ENCODE measurements around the gene INPP5B. TPM values are rescaled to one million over a fixed set of nuclear protein-coding genes. Genes with fewer than 3 reads are reported as not detected.
"Not testable (repeated sequence)": the region's sequence is repeated elsewhere in the genome, so short reads cannot be mapped to it uniquely, and the experiment has no call there.

Gene INPP5B
- total RNA-seq, 1 donor from 2014 or later = 9.4 TPM

- H3K36me3 ChIP-seq (ENCODE audit: control insufficient read depth in 3 of 3, insufficient read depth in 3 of 3, low read length in 3 of 3) = peaks cover 13 to 32% (median 20%) of the 10 kb centered on the region in 3 donors
Measured at GRCh38 chr1:37936760-37937159, 10.1 kb downstream of the INPP5B start.

DNA sequence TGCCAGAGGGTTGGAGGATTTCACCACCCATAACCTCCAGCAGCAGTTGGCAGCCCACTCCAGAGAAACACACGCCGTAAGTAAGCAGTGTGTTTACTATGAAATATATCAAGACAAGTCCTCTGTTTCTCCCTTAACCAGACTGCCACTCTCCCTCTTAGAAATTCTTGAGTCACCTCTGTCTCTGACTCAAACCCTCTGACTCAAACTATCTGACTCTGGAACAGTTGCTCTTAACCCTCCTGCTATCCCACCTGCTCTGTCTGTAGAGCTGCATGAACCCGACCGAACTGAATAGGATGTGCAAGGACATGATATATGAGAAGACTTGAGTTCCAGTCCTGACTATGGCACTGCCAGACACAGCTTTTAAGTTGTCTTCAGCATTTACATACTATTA is 14.1 kb downstream of the INPP5B start:
- no peaks in the 10 kb centered on the region for H3K9me3 ChIP-seq (ENCODE audit: control insufficient read depth in 3 of 3, low read length in 3 of 3)
- no peak overlapping the region for H3K4me3 ChIP-seq (ENCODE audit: low read length in 3 of 3)
- peaks cover 0 to 13% (median 5%) of the 10 kb centered on the region in 3 donors for H3K36me3 ChIP-seq (ENCODE audit: control insufficient read depth in 3 of 3, insufficient read depth in 3 of 3, low read length in 3 of 3)
- peaks cover 12 to 21% (median 16%) of the 10 kb centered on the region in 3 donors for H3K4me1 ChIP-seq (ENCODE audit: control insufficient read depth in 3 of 3, insufficient read depth in 3 of 3, low read length in 3 of 3)
- no peak overlapping the region for H3K9ac ChIP-seq (ENCODE audit: low read depth in 1 of 3, low read length in 3 of 3)
- no peaks in the 10 kb centered on the region for H3K27me3 ChIP-seq (ENCODE audit: control insufficient read depth in 3 of 3, insufficient read depth in 3 of 3, low read length in 3 of 3)
- H3K27ac ChIP-seq (ENCODE audit: low read depth, low read length) = no peak overlapping the region

More at GRCh38 chr1:37936760-37937159, 10.1 kb downstream of the INPP5B start:
- not testable (repeated sequence) for H3K9ac ChIP-seq (ENCODE audit: low read depth in 1 of 3, low read length in 3 of 3); H3K27me3 ChIP-seq (ENCODE audit: control insufficient read depth in 3 of 3, insufficient read depth in 3 of 3, low read length in 3 of 3); H3K4me1 ChIP-seq (ENCODE audit: control insufficient read depth in 3 of 3, insufficient read depth in 3 of 3, low read length in 3 of 3); H3K4me3 ChIP-seq (ENCODE audit: low read length in 3 of 3); H3K27ac ChIP-seq (ENCODE audit: low read depth, low read length); H3K9me3 ChIP-seq (ENCODE audit: control insufficient read depth in 3 of 3, low read length in 3 of 3)

GRCh38 chr1:37931361-37932158 is 15.3 kb downstream of the INPP5B start:
- H3K27me3 ChIP-seq (ENCODE audit: control insufficient read depth in 3 of 3, insufficient read depth in 3 of 3, low read length in 3 of 3) = no peaks in the 10 kb centered on the region
- peak overlapping the region; percentile 92 for H3K4me3 ChIP-seq (ENCODE audit: low read length in 3 of 3)
- H3K4me1 ChIP-seq (ENCODE audit: control insufficient read depth in 3 of 3, insufficient read depth in 3 of 3, low read length in 3 of 3) = peaks cover 16 to 27% (median 18%) of the 10 kb centered on the region in 3 donors
- H3K9me3 ChIP-seq (ENCODE audit: control insufficient read depth in 3 of 3, low read length in 3 of 3) = no peaks in the 10 kb centered on the region
- H3K27ac ChIP-seq (ENCODE audit: low read depth, low read length) = peak overlapping the region; percentile 85
- H3K9ac ChIP-seq (ENCODE audit: low read depth in 1 of 3, low read length in 3 of 3) = peak overlapping the region; percentile 77 to 83 (median 83)
- H3K36me3 ChIP-seq (ENCODE audit: control insufficient read depth in 3 of 3, insufficient read depth in 3 of 3, low read length in 3 of 3) = peaks cover 0 to 11% (median 5%) of the 10 kb centered on the region in 3 donors

- Histone ChIP-seq H3K4me3 (ENCODE audit: low read length in 3 of 3) (peak overlapping the region; percentile 92), H3K27ac (ENCODE audit: low read depth, low read length) (peak overlapping the region; percentile 85), H3K27me3 (ENCODE audit: control insufficient read depth in 3 of 3, insufficient read depth in 3 of 3, low read length in 3 of 3) (no peaks in the 10 kb centered on the region), H3K36me3 (ENCODE audit: control insufficient read depth in 3 of 3, insufficient read depth in 3 of 3, low read length in 3 of 3) (peaks cover 0 to 10% (median 5%) of the 10 kb centered on the region in 3 donors), H3K9ac (ENCODE audit: low read depth in 1 of 3, low read length in 3 of 3) (peak overlapping the region; percentile 77 to 83 (median 83)), H3K9me3 (ENCODE audit: control insufficient read depth in 3 of 3, low read length in 3 of 3) (no peaks in the 10 kb centered on the region), H3K4me1 (ENCODE audit: control insufficient read depth in 3 of 3, insufficient read depth in 3 of 3, low read length in 3 of 3) (peaks cover 18 to 27% (median 19%) of the 10 kb centered on the region in 3 donors)
Measured at GRCh38 chr1:37931102-37931360, 15.8 kb downstream of the INPP5B start.

DNA sequence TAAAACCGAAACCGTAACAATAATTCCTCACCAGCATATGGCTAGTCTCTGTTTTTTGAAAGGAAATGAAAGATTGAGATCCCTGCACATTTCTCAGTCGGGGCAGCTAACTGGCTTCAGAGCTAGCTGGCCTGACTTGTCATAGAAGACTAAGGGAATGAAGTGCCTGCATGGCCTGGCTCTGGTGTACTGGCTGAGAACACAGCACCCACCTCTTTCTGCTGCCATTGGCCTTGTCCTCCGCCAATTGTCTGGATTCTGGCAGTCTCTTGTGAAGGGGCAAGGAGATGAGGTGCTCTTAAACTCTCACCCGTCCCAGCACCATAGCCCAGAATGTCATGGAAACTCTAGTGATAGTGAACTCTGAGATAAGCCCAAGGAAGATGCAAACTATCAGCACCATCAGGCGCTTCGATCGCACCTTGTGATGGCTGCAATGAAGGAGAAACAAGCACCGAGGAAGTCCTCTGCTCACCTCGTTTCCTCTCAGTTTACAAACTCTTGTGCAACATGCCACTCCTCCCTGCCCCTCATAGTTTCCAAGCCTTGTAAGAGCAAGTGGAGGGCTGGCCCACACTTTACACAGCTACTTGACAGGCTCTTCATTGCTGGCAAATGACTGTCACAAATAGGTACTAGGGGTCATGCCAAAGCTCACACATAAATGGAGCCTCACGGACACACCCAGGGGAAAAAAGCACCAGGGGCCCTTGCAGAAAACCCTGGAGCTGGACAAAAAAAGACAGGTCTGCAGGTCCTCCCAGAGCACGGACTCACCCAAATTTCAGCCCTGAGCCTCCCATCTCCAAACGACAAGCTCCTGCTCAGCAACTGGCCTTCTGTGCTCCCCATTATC is 16.4 kb downstream of the INPP5B start:
- Histone ChIP-seq H3K27me3 (ENCODE audit: control insufficient read depth in 3 of 3, insufficient read depth in 3 of 3, low read length in 3 of 3) (no peaks in the 10 kb centered on the region), H3K9ac (ENCODE audit: low read depth in 1 of 3, low read length in 3 of 3) (peak overlapping the region; percentile 77 to 83 (median 83)), H3K9me3 (ENCODE audit: control insufficient read depth in 3 of 3, low read length in 3 of 3) (no peaks in the 10 kb centered on the region), H3K4me1 (ENCODE audit: control insufficient read depth in 3 of 3, insufficient read depth in 3 of 3, low read length in 3 of 3) (peaks cover 23 to 27% (median 25%) of the 10 kb centered on the region in 3 donors), H3K4me3 (ENCODE audit: low read length in 3 of 3) (peak overlapping the region; percentile 92), H3K36me3 (ENCODE audit: control insufficient read depth in 3 of 3, insufficient read depth in 3 of 3, low read length in 3 of 3) (peaks cover 0 to 8% (median 5%) of the 10 kb centered on the region in 3 donors), H3K27ac (ENCODE audit: low read depth, low read length) (peak overlapping the region; percentile 85)

- H3K27ac ChIP-seq (ENCODE audit: low read depth, low read length) = peak overlapping the region; percentile 74
- H3K4me1 ChIP-seq (ENCODE audit: control insufficient read depth in 3 of 3, insufficient read depth in 3 of 3, low read length in 3 of 3) = peaks cover 23 to 29% (median 23%) of the 10 kb centered on the region in 3 donors
- peak overlapping the region in 1 of 3 donors; percentile 5 for H3K4me3 ChIP-seq (ENCODE audit: low read length in 3 of 3)
- H3K9ac ChIP-seq (ENCODE audit: low read depth in 1 of 3, low read length in 3 of 3) = peak overlapping the region in 2 of 3 donors; percentile 46 to 56
- H3K36me3 ChIP-seq (ENCODE audit: control insufficient read depth in 3 of 3, insufficient read depth in 3 of 3, low read length in 3 of 3) = peaks cover 0 to 5% (median 0%) of the 10 kb centered on the region in 3 donors
- no peaks in the 10 kb centered on the region for H3K27me3 ChIP-seq (ENCODE audit: control insufficient read depth in 3 of 3, insufficient read depth in 3 of 3, low read length in 3 of 3)
- no peaks in the 10 kb centered on the region for H3K9me3 ChIP-seq (ENCODE audit: control insufficient read depth in 3 of 3, low read length in 3 of 3)
Measured at GRCh38 chr1:37926038-37926924, 20.6 kb downstream of the INPP5B start.

GRCh38 chr1:37925316-37925715 is 21.5 kb downstream of the INPP5B start:
- Histone ChIP-seq H3K4me1 (ENCODE audit: control insufficient read depth in 3 of 3, insufficient read depth in 3 of 3, low read length in 3 of 3) (peaks cover 13 to 19% (median 14%) of the 10 kb centered on the region in 3 donors), H3K36me3 (ENCODE audit: control insufficient read depth in 3 of 3, insufficient read depth in 3 of 3, low read length in 3 of 3) (peaks cover 0 to 5% (median 0%) of the 10 kb centered on the region in 3 donors)

GRCh38 chr1:37923551-37923889 is 23.3 kb downstream of the INPP5B start:
- Histone ChIP-seq H3K27ac (ENCODE audit: low read depth, low read length) (no peak overlapping the region), H3K36me3 (ENCODE audit: control insufficient read depth in 3 of 3, insufficient read depth in 3 of 3, low read length in 3 of 3) (peaks cover 0 to 5% (median 0%) of the 10 kb centered on the region in 3 donors), H3K4me3 (ENCODE audit: low read length in 3 of 3) (no peak overlapping the region), H3K27me3 (ENCODE audit: control insufficient read depth in 3 of 3, insufficient read depth in 3 of 3, low read length in 3 of 3) (no peaks in the 10 kb centered on the region), H3K4me1 (ENCODE audit: control insufficient read depth in 3 of 3, insufficient read depth in 3 of 3, low read length in 3 of 3) (peaks cover 12 to 18% (median 14%) of the 10 kb centered on the region in 3 donors), H3K9ac (ENCODE audit: low read depth in 1 of 3, low read length in 3 of 3) (no peak overlapping the region), H3K9me3 (ENCODE audit: control insufficient read depth in 3 of 3, low read length in 3 of 3) (no peaks in the 10 kb centered on the region)

More at GRCh38 chr1:37925316-37925715, 21.5 kb downstream of the INPP5B start:
- Histone ChIP-seq H3K27me3 (ENCODE audit: control insufficient read depth in 3 of 3, insufficient read depth in 3 of 3, low read length in 3 of 3) (no peaks in the 10 kb centered on the region), H3K27ac (ENCODE audit: low read depth, low read length) (peak overlapping the region; percentile 74), H3K9ac (ENCODE audit: low read depth in 1 of 3, low read length in 3 of 3) (peak overlapping the region in 1 of 3 donors; percentile 46), H3K9me3 (ENCODE audit: control insufficient read depth in 3 of 3, low read length in 3 of 3) (no peaks in the 10 kb centered on the region), H3K4me3 (ENCODE audit: low read length in 3 of 3) (peak overlapping the region in 1 of 3 donors; percentile 5)

DNA sequence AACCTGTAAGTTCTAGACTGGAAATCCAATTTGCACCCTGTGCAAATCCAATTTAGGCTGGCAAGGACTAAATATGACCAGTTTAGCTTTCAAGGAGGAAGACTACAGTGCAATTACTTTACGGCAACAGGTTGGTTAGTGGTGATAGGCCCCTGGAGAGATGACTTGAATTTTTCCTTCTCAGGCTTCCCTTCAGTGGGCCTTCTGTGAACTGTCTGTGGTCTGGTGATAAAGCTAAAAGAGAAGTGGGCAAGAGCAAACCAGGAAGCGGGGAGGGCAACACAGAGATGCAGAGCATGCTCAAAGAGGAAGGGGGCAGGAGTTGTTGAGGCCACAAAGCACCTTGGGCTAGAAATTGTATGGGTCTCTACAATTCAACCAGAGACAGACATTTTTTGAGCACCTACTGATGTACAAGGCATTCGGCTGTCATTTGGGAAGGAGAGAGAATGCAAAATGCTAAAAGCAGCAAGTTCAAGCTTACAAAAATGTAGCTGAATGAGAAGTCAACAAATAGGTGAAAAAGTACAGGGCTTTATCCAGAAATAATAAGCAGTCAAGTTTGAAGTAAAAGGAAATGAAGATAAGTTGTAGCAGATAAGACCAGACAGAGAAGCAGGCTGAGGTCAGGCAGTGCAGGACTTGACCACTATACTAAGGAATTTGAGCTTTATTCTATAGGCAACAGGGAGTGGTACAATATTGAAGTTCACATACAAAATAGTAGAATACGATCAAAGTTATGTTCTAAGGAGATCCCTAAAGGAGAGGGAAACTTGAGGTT is 23.9 kb downstream of the INPP5B start:
- no peaks in the 10 kb centered on the region for H3K27me3 ChIP-seq (ENCODE audit: control insufficient read depth in 3 of 3, insufficient read depth in 3 of 3, low read length in 3 of 3)
- no peak overlapping the region for H3K27ac ChIP-seq (ENCODE audit: low read depth, low read length)
- H3K9me3 ChIP-seq (ENCODE audit: control insufficient read depth in 3 of 3, low read length in 3 of 3) = no peaks in the 10 kb centered on the region
- peaks cover 0 to 5% (median 0%) of the 10 kb centered on the region in 3 donors for H3K36me3 ChIP-seq (ENCODE audit: control insufficient read depth in 3 of 3, insufficient read depth in 3 of 3, low read length in 3 of 3)
- H3K4me3 ChIP-seq (ENCODE audit: low read length in 3 of 3) = no peak overlapping the region
- no peak overlapping the region for H3K9ac ChIP-seq (ENCODE audit: low read depth in 1 of 3, low read length in 3 of 3)
- H3K4me1 ChIP-seq (ENCODE audit: control insufficient read depth in 3 of 3, insufficient read depth in 3 of 3, low read length in 3 of 3) = peaks cover 12 to 21% (median 14%) of the 10 kb centered on the region in 3 donors

All from skeletal muscle tissue (tissue), 4 donors.